Measurements from ENCODE around the gene EYA3. TPM values are rescaled to one million over a fixed set of nuclear protein-coding genes. Genes with fewer than 3 reads are reported as not detected.

EYA3 gene
- total RNA-seq, 1 donor from 2014 or later: 25.3 TPM

DNA sequence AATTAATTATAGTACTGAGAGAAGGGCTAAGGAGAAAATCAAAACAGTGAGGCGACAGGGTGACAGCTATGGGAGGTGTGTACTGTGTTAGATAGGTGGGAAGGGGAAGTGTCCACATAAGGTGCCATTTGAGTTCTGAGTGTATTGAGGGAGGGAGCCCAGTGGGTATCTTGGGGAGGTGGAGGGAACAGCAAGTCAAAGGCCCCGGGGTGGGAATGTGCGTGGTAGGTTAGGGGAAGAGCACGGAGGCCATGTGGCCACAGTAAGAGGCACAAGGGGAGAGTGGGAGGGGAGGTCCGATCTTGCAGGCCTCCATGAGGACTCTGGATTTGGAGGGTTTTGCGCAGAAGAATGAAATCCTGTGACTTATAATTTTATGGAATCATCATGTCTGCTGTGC is 131.6 kb downstream of the EYA3 start:
- no peak for DNase-seq
- H3K4me3 Mint-ChIP-seq (ENCODE audit: unreplicated experiment): no peak overlapping the region
- H3K36me3 Mint-ChIP-seq (ENCODE audit: unreplicated experiment): no peaks in the 10 kb centered on the region
- H3K9me3 Mint-ChIP-seq (ENCODE audit: unreplicated experiment): no peaks in the 10 kb centered on the region
- no peaks in the 10 kb centered on the region for H3K4me1 Mint-ChIP-seq (ENCODE audit: low read depth, unreplicated experiment)
- H3K27me3 Mint-ChIP-seq (ENCODE audit: unreplicated experiment): peaks cover 2% of the 10 kb centered on the region
- no peak for TF ChIP-seq CTCF (IDR thresholded peaks at IDR 0.05; ENCODE audit: partially characterized antibody, unreplicated experiment)
- H3K27ac Mint-ChIP-seq (ENCODE audit: unreplicated experiment): no peak overlapping the region

GRCh38 chr1:27955076-27955475 is 133.3 kb downstream of the EYA3 start:
- no peak overlapping the region for H3K4me3 Mint-ChIP-seq (ENCODE audit: unreplicated experiment)
- H3K27ac Mint-ChIP-seq (ENCODE audit: unreplicated experiment): no peak overlapping the region
- H3K36me3 Mint-ChIP-seq (ENCODE audit: unreplicated experiment): no peaks in the 10 kb centered on the region
- peaks cover 2% of the 10 kb centered on the region for H3K27me3 Mint-ChIP-seq (ENCODE audit: unreplicated experiment)
- TF ChIP-seq CTCF (IDR thresholded peaks at IDR 0.05; ENCODE audit: partially characterized antibody, unreplicated experiment): no peak
- no peaks in the 10 kb centered on the region for H3K9me3 Mint-ChIP-seq (ENCODE audit: unreplicated experiment)
- no peak for DNase-seq
- no peaks in the 10 kb centered on the region for H3K4me1 Mint-ChIP-seq (ENCODE audit: low read depth, unreplicated experiment)

- Mint-ChIP-seq H3K27ac (ENCODE audit: unreplicated experiment) (no peak overlapping the region), H3K36me3 (ENCODE audit: unreplicated experiment) (no peaks in the 10 kb centered on the region), H3K27me3 (ENCODE audit: unreplicated experiment) (peaks cover 2% of the 10 kb centered on the region), H3K4me3 (ENCODE audit: unreplicated experiment) (no peak overlapping the region), H3K9me3 (ENCODE audit: unreplicated experiment) (no peaks in the 10 kb centered on the region), H3K4me1 (ENCODE audit: low read depth, unreplicated experiment) (no peaks in the 10 kb centered on the region)
- no peak for TF ChIP-seq CTCF (IDR thresholded peaks at IDR 0.05; ENCODE audit: partially characterized antibody, unreplicated experiment)
- no peak for DNase-seq
Measured at GRCh38 chr1:27954186-27954585, 134.2 kb downstream of the EYA3 start.

DNA sequence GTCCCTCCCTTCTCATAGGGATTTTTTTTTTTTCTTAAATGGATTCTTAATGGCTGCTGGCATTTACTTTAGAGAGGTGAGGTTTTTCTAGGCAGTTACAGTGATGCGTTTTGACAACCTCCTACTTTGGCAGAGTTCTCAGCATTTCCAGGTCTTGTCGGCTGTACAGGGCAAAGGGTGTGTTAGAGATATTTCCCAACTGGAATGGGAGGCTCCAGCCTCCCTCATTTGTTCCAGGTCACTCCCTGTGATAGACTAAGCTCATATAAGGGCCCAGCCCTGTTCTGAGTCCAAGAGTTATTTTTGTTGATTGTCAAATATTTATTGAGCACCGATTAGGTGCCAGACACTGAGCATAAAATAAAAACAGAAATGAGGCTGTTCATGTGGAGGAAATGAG is 136.3 kb downstream of the EYA3 start:
- Mint-ChIP-seq H3K27ac (ENCODE audit: unreplicated experiment) (no peak overlapping the region), H3K4me1 (ENCODE audit: low read depth, unreplicated experiment) (peaks cover 6% of the 10 kb centered on the region), H3K9me3 (ENCODE audit: unreplicated experiment) (no peaks in the 10 kb centered on the region), H3K27me3 (ENCODE audit: unreplicated experiment) (no peaks in the 10 kb centered on the region), H3K36me3 (ENCODE audit: unreplicated experiment) (no peaks in the 10 kb centered on the region), H3K4me3 (ENCODE audit: unreplicated experiment) (no peak overlapping the region)
- DNase-seq: no peak
- no peak for TF ChIP-seq CTCF (IDR thresholded peaks at IDR 0.05; ENCODE audit: partially characterized antibody, unreplicated experiment)

- no peaks in the 10 kb centered on the region for H3K9me3 Mint-ChIP-seq (ENCODE audit: unreplicated experiment)
- no peak for TF ChIP-seq CTCF (IDR thresholded peaks at IDR 0.05; ENCODE audit: partially characterized antibody, unreplicated experiment)
- no peak overlapping the region for H3K4me3 Mint-ChIP-seq (ENCODE audit: unreplicated experiment)
- no peaks in the 10 kb centered on the region for H3K27me3 Mint-ChIP-seq (ENCODE audit: unreplicated experiment)
- DNase-seq: no peak
- H3K36me3 Mint-ChIP-seq (ENCODE audit: unreplicated experiment): no peaks in the 10 kb centered on the region
- H3K27ac Mint-ChIP-seq (ENCODE audit: unreplicated experiment): no peak overlapping the region
- peaks cover 10% of the 10 kb centered on the region for H3K4me1 Mint-ChIP-seq (ENCODE audit: low read depth, unreplicated experiment)
Measured at GRCh38 chr1:27951396-27951795, 137.0 kb downstream of the EYA3 start.

Data from glutamatergic neuron (in vitro differentiated cells).